Prostate gland (tissue), 2 donors: ENCODE results near the gene CLPTM1L. TPM values are rescaled to one million over a fixed set of nuclear protein-coding genes. Genes with fewer than 3 reads are reported as not detected.
"Not testable (repeated sequence)": the region's sequence is repeated elsewhere in the genome, so short reads cannot be mapped to it uniquely, and the experiment has no call there.

Experiments
- DNase-seq: peaks from one replicate; pipeline ENCODE4 v3.0.0-alpha.2; 2019; ENCODE audit warnings: low spot score
- H3K27ac ChIP-seq, 2 donors: fragments of 200-600 bp; sonication (generic); 2 replicates each; pipeline ENCODE4 v1.5.1; 2017 to 2019
- H3K27me3 ChIP-seq: fragments of 200-600 bp; sonication (generic); replicated peaks from 2 replicates; pipeline ENCODE4 v1.5.1; 2019; ENCODE audit not compliant: insufficient read depth
- H3K36me3 ChIP-seq, 2 donors: fragments of 200-600 bp; sonication (generic); 1 replicate in 1 of 2; 2 replicates in 1 of 2; pipeline versions ENCODE4 v1.5.1 to v1.8.1; 2017 to 2019
- H3K4me1 ChIP-seq: fragments of 200-600 bp; sonication (generic); replicated peaks from 2 replicates; pipeline ENCODE4 v1.5.1; 2019
- H3K4me3 ChIP-seq, 2 donors: fragments of 200-600 bp; sonication (generic); 2 replicates each; pipeline ENCODE4 v1.5.1; 2017 to 2019
- H3K9me3 ChIP-seq: fragments of 200-600 bp; sonication (generic); 2 replicates; pipeline ENCODE4 v1.5.1; 2017
- POLR2A ChIP-seq: fragments of 450-650 bp; IDR thresholded peaks from one replicate; pipeline ENCODE4 v1.6.1; 2016; ENCODE audit warnings: antibody characterized with exemption, mild to moderate bottlenecking
- POLR2AphosphoS5 ChIP-seq: sonication (generic); formaldehyde crosslinking; IDR thresholded peaks from one replicate; pipeline ENCODE4 v1.6.1; 2017; ENCODE audit warnings: antibody characterized with exemption
- WGBS: methylation state at CpG from one replicate; pipeline ENCODE4 v1.1.5; 2018; 5-methylcytosine and 5-hydroxymethylcytosine counted together
- intact Hi-C: fragments of 100-400 bp; cut with DNase I; formaldehyde crosslinking; loops from one replicate; pipeline ENCODE4 v1.14.2; 2022
- total RNA-seq, 2 donors: library from RNA; depleted of rRNA; stranded (reverse); fragments of >200 nt; gene quantifications; one replicate each; pipeline ENCODE4 v1.1.0, GENCODE V29; 2016
- TF ChIP-seq, protein P1 (sequence below), 4 experiments: fragments of 200-600 bp in 2 of 4; fragments of 450-650 bp in 2 of 4; sonication (generic) in 2 of 4; IDR thresholded peaks; 1 replicate in 3 of 4; 2 replicates in 1 of 4; pipeline ENCODE4 v1.5.1; 2016 to 2019; ENCODE audit warnings: antibody characterized with exemption in 4 of 4, mild to moderate bottlenecking in 2 of 4, moderate library complexity in 2 of 4

CLPTM1L gene
- total RNA-seq, 2 donors from 2014 or later = 105 to 135 TPM

DNA sequence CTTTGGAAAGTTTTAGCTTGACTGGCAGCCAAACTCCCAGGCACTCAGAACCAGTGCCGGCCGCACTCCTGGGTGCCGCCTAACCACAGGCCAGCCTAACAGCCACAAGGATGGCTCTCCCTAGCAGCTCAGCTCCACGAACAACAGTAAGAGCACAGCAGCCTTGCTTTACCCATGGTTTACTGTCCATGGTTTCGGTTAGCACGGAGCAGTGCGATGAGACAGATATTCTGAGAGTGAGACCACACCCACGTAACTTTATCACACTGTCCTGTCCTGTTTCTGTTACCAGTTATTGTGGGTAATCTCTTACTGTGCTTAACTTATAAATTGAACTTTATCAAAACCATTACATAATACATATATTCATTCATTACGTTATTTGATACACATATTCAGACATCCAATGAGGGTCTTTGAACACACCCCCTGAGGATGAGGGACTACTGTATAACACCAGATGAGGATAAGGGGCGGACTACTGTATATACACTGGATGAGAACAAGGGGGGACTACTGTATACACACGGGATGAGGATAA lies 12.4 kb downstream of the CLPTM1L start:
- intact Hi-C loops = no loop called here
- H3K27me3 ChIP-seq = no peaks in the 10 kb centered on the region
- no peak overlapping the region for H3K4me3 ChIP-seq
- peaks cover 4 to 9% of the 10 kb centered on the region in 2 donors for H3K36me3 ChIP-seq
- TF ChIP-seq POLR2A (no peak), POLR2AphosphoS5 (no peak)
- TF ChIP-seq, protein P1, sequence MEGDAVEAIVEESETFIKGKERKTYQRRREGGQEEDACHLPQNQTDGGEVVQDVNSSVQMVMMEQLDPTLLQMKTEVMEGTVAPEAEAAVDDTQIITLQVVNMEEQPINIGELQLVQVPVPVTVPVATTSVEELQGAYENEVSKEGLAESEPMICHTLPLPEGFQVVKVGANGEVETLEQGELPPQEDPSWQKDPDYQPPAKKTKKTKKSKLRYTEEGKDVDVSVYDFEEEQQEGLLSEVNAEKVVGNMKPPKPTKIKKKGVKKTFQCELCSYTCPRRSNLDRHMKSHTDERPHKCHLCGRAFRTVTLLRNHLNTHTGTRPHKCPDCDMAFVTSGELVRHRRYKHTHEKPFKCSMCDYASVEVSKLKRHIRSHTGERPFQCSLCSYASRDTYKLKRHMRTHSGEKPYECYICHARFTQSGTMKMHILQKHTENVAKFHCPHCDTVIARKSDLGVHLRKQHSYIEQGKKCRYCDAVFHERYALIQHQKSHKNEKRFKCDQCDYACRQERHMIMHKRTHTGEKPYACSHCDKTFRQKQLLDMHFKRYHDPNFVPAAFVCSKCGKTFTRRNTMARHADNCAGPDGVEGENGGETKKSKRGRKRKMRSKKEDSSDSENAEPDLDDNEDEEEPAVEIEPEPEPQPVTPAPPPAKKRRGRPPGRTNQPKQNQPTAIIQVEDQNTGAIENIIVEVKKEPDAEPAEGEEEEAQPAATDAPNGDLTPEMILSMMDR (IDR thresholded peaks at IDR 0.05) = no peak
- H3K9me3 ChIP-seq = no peaks in the 10 kb centered on the region
- WGBS = 88% methylated on average over 11 of the region's 11 CpGs
- H3K4me1 ChIP-seq = no peaks in the 10 kb centered on the region
- DNase-seq = no peak
- H3K27ac ChIP-seq = no peak overlapping the region

DNA sequence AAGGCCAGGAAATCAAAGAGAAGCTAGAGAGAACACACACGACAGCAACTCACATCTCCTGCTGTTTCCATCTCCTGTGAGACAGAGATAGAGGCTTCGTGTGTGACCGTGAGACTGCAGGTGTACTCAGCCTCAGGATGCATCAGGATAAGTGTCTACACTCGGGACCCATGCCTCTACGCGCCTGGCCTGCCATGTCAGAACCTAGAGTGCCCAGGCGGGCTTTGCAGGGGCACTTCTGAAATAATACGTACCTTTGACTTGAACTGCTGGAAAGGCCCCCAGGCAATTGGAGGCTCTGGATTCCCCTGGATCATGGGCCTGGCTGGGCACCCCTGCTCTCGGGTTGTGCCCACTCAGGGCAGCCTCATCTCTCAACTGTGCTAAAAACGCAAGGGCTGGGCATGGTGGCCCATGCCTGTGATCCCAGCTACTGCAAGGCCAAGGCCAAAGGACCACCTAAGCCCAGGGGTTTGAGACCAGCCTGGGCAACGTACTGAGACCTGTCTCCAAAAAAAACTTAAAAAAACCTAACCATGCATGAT lies 13.0 kb downstream of the CLPTM1L start:
- peaks cover 0 to 4% of the 10 kb centered on the region in 2 donors for H3K36me3 ChIP-seq
- intact Hi-C loops = no loop called here

DNA sequence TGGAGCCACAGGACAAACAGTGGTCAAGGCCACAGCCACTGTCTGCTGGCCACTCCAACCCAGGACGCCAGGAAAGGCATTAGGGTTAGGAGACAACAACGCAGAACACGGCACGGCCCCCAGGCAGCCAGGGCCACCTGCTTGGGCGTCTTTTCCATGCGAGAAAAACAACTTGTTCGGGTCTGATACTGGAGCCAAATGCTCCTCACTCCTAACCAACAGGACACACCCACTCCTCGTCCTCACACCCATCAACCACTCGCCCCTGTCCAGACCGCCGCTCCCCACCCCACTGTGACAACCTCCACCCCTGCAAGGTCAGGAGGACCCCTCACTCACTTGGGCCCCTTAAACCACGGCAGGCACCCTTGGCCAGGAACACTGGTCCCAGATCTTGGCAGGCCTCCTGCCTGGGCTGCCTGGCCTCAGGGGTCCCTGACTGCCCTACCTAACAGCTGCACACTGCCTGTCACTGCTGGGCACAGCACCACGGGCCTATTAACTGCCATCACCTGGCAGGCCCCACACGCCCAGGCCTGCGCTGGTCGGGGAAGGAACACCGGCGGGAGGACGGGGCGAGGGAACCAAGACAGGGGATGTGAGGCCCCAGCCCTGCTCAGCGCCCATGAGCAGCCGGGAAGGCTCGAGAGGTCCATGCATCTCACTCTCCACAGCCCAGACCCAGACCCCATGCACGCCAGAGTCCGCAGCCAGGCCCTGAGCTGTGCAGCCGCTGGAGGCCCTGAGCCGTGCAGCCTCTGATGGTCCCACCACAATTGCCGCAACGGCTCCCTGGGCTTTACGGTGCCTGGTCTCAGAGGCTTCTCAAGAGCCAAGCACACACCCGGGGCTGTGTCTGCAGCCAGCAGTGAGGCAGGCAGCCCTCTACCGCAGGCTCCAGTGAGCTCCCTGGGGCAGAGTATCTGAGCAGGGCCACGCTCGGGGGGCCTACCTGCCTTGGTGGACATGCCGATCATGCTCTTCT lies 13.8 kb downstream of the CLPTM1L start:
- Histone ChIP-seq H3K27ac (peak overlapping the region; percentile 26 to 29), H3K9me3 (no peaks in the 10 kb centered on the region), H3K36me3 (peaks cover 0 to 3% of the 10 kb centered on the region in 2 donors), H3K4me3 (no peak overlapping the region), H3K4me1 (no peaks in the 10 kb centered on the region), H3K27me3 (no peaks in the 10 kb centered on the region)
- no peak for TF ChIP-seq POLR2A
- TF ChIP-seq POLR2AphosphoS5 = no peak
- TF ChIP-seq, protein P1 (IDR thresholded peaks at IDR 0.05) = no peak
- peak; percentile 28 for DNase-seq
- intact Hi-C loops = no loop called here
- 62% methylated on average over 34 of the region's 35 CpGs for WGBS

More for the DNA sequence above, 13.0 kb downstream of the CLPTM1L start:
- H3K27me3 ChIP-seq = no peaks in the 10 kb centered on the region
- H3K9me3 ChIP-seq = no peaks in the 10 kb centered on the region
- no peak for DNase-seq
- peak overlapping the region in 1 of 2 donors; percentile 26 for H3K27ac ChIP-seq
- 90% methylated on average over 11 of the region's 11 CpGs for WGBS
- H3K4me3 ChIP-seq = no peak overlapping the region
- H3K4me1 ChIP-seq = no peaks in the 10 kb centered on the region
- TF ChIP-seq, protein P1 (IDR thresholded peaks at IDR 0.05) = no peak
- TF ChIP-seq POLR2AphosphoS5 (no peak), POLR2A (no peak)

DNA sequence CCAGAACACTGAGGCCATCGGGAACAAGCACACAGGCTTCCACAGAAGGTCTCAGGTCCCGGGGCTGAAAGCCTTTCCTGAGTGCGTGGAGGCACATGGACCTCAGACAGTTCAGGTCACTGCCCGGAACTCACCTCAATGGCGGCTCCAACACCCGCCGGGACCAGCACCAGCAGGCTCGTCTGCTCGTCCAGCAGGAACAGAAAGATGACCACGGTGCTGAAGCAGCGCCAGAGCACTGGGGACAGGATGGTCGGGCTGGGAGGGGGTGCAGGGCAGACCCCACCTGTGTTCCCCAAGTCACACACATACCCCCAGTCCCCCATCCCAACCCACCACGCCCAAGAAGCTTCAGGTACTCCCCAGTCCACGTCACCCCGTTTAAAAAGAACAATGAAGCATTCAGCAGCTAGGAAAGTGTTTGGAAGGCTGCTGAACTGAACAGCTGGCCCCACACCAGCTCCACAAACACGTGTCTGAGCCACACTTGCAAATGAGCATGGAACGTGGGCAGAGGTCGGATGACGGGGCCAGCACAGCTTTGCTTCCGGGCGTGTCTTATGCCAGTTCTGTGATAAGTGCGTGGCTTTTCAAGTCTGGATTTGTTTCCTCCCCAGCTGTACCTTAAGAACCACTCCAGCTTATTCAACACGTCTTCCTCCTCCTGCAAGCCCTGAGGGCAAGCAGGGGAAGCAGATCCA lies 14.6 kb downstream of the CLPTM1L start:
- Histone ChIP-seq H3K36me3 (peaks cover 0 to 3% of the 10 kb centered on the region in 2 donors), H3K9me3 (no peaks in the 10 kb centered on the region), H3K4me1 (no peaks in the 10 kb centered on the region), H3K4me3 (no peak overlapping the region), H3K27ac (peak overlapping the region; percentile 48 to 51), H3K27me3 (no peaks in the 10 kb centered on the region)
- WGBS = 73% methylated on average over 23 of the region's 23 CpGs
- TF ChIP-seq POLR2A = no peak
- TF ChIP-seq POLR2AphosphoS5 = peak; percentile 71
- DNase-seq = peak; percentile 85
- intact Hi-C loops = no loop called here

DNA sequence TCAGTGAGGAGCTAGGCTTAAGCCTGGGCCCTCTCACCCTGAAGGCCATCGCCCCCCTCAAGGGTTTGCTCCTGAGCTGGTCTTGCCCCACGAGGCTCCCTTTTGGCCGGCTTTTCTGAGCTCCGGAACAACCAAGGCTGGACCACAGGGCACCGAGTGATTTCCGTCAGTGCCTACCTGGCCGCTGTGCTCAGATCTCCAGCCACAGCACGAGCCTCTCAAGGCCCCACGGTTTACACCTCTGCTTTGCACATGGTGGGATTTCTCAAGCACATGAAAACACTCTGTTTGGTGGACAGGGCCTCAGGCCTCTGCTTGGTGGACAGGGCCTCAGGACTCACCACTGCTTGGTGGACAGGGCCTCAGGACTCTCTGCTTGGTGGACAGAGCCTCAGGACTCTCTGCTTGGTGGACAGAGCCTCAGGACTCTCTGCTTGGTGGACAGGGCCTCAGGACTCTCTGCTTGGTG lies 15.8 kb downstream of the CLPTM1L start:
- no peak overlapping the region for H3K4me3 ChIP-seq
- H3K27me3 ChIP-seq = no peaks in the 10 kb centered on the region
- H3K9me3 ChIP-seq = no peaks in the 10 kb centered on the region
- H3K36me3 ChIP-seq = peaks cover 0 to 9% of the 10 kb centered on the region in 2 donors
- intact Hi-C loops = no loop called here
- TF ChIP-seq, protein P1 (IDR thresholded peaks at IDR 0.05) = no peak
- TF ChIP-seq POLR2AphosphoS5 (no peak), POLR2A (no peak)
- no peaks in the 10 kb centered on the region for H3K4me1 ChIP-seq
- DNase-seq = no peak
- H3K27ac ChIP-seq = no peak overlapping the region
- 96% methylated on average over 9 of the region's 9 CpGs for whole genome bisulfite sequencing

DNA sequence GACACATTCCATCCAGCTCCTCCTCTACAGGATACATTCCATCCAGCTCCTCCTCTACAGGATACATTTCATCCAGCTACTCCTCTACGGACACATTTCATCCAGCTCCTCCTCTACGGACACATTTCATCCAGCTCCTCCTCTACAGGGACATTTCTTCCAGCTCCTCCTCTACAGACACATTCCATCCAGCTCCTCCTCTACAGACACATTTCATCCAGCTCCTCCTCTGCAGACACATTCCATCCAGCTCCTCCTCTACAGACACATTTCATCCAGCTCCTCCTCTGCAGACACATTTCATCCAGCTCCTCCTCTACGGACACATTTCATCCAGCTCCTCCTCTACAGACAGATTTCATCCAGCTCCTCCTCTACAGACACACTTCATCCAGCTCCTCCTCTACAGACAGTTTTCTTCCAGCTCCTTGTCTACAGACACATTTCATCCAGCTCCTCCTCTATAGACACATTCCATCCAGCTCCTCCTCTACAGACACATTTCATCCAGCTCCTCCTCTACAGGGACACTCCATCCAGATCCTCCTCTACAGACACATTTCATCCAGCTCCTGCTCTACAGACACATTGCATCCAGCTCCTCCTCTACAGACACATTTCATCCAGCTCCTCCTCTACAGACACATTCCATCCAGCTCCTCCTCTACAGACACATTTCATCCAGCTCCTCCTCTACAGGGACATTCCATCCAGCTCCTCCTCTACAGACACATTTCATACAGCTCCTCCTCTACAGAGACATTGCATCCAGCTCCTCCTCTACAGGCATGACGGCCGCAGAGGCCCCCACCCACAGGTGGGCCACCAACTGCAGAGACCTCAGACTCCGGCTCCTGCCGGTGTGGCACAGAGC lies 16.4 kb downstream of the CLPTM1L start:
- WGBS = 82% methylated on average over 7 of the region's 7 CpGs
- H3K9me3 ChIP-seq, DNase-seq, H3K4me1 ChIP-seq, H3K27ac ChIP-seq, H3K36me3 ChIP-seq, H3K4me3 ChIP-seq, intact Hi-C loops, H3K27me3 ChIP-seq: not testable (repeated sequence)
